SJSA1 (cell line): ENCODE measurements around the gene SLC17A1. TPM values are rescaled to one million over a fixed set of nuclear protein-coding genes. Genes with fewer than 3 reads are reported as not detected.

Experiments
- DNase-seq, 2 experiments: peaks; one replicate each; pipeline ENCODE4 v3.0.0-alpha.2; 2015 to 2020; ENCODE audit warnings: low spot score in 2 of 2, low read depth in 1 of 2
- H3K27ac ChIP-seq: fragments of 250-450 bp; sonication (Bioruptor Pico); 2 replicates; pipeline ENCODE4 v1.5.1; 2020; ENCODE audit warnings: mild to moderate bottlenecking, moderate library complexity
- H3K27me3 ChIP-seq: fragments of 250-450 bp; sonication (Bioruptor Pico); replicated peaks from 2 replicates; pipeline ENCODE4 v1.5.1; 2020; ENCODE audit warnings: mild to moderate bottlenecking, moderate library complexity
- H3K36me3 ChIP-seq: fragments of 250-450 bp; sonication (Bioruptor Pico); 2 replicates; pipeline ENCODE4 v1.5.1; 2020; ENCODE audit warnings: mild to moderate bottlenecking
- H3K4me1 ChIP-seq: fragments of 250-450 bp; sonication (Bioruptor Pico); replicated peaks from 2 replicates; pipeline ENCODE4 v1.6.1; 2021; ENCODE audit warnings: mild to moderate bottlenecking
- H3K4me3 ChIP-seq: fragments of 250-450 bp; sonication (Bioruptor Pico); 2 replicates; pipeline ENCODE4 v1.5.1; 2020; ENCODE audit warnings: mild to moderate bottlenecking
- H3K9me3 ChIP-seq: fragments of 250-450 bp; sonication (Bioruptor Pico); replicated peaks from 2 replicates; pipeline ENCODE4 v1.5.1; 2020; ENCODE audit warnings: mild to moderate bottlenecking
- total RNA-seq: library from RNA; depleted of rRNA; stranded (reverse); fragments of >200 nt; shearing (Covaris generic); gene quantifications from 2 replicates; pipeline ENCODE4 v1.2.3, GENCODE V29; 2014; rRNA removed

The SLC17A1 gene, protein sequence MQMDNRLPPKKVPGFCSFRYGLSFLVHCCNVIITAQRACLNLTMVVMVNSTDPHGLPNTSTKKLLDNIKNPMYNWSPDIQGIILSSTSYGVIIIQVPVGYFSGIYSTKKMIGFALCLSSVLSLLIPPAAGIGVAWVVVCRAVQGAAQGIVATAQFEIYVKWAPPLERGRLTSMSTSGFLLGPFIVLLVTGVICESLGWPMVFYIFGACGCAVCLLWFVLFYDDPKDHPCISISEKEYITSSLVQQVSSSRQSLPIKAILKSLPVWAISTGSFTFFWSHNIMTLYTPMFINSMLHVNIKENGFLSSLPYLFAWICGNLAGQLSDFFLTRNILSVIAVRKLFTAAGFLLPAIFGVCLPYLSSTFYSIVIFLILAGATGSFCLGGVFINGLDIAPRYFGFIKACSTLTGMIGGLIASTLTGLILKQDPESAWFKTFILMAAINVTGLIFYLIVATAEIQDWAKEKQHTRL
- not detected in 2 replicates for total RNA-seq

GRCh38 chr6:25831532-25832306 is at the start of gene SLC17A1:
TSS of gene SLC17A1 (minus strand) at chr6:25832052. CDS start at chr6:25830557, 1,495 bp downstream.
- Histone ChIP-seq H3K27ac (no peak within 1 kb of the TSS), H3K4me3 (no peak within 1 kb of the TSS), H3K27me3 (no peaks in the 10 kb centered on the region), H3K9me3 (no peaks in the 10 kb centered on the region), H3K36me3 (no peaks in the 10 kb centered on the region), H3K4me1 (no peaks in the 10 kb centered on the region)
- DNase-seq = no peak

DNA sequence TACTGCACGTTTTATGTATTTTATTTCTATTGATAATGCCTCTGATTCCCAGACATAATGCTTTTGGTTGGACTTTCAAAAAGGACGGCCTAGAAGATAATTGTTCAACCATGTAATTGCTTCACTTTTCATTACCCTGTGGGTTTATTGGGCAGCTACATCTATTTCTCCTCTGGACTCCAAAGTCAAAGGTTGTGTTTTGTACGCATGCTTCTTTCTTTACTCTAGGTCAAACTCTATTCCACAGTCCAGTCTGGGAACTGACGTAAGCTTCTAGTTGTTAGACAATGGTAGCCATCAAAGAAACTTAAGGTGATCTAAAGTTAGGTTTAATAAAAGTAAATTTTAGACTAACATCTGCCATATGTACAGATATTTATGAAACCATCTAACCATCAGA is 48.7 kb upstream of the SLC17A1 start:
- H3K4me1 ChIP-seq = no peaks in the 10 kb centered on the region
- no peaks in the 10 kb centered on the region for H3K9me3 ChIP-seq
- no peak overlapping the region for H3K27ac ChIP-seq
- no peaks in the 10 kb centered on the region for H3K36me3 ChIP-seq
- H3K27me3 ChIP-seq = 0 out of 2 replicates have a peak, but pooled peaks cover 3% of the 10 kb centered on the region
- no peak overlapping the region for H3K4me3 ChIP-seq
- DNase-seq = no peak

DNA sequence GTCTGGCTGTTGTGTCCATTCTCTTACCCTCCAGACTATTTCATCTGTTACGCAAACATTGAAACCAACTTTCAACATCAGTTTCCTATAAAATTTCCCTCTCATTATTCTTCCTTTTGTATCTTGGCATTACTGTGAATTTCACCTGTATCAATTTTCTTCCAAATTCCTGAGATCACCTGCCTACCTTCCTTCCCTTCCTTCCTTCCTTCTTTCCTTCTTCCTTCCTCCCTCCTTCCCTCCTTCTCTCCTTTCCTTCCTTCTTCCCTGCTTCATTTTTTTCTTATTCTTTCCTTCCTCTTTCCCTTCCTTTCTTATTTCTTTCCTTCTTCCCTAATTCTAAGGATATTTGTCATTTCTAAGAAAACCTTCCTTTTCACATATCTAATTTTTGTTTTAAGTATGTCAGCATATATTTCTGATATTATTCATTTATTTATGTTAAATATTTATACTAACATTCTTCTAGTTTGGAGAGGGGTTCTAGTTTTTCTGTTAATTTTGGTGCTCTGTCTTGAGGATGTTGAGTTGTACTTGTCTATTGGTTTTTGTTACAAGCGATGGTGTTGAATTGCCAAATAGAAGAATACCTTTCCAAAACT is 47.0 kb upstream of the SLC17A1 start:
- H3K4me3 ChIP-seq = no peak overlapping the region
- H3K27ac ChIP-seq = no peak overlapping the region
- no peak for DNase-seq
- H3K36me3 ChIP-seq = no peaks in the 10 kb centered on the region
- no peaks in the 10 kb centered on the region for H3K9me3 ChIP-seq
- no peaks in the 10 kb centered on the region for H3K4me1 ChIP-seq
- no peaks in the 10 kb centered on the region for H3K27me3 ChIP-seq

GRCh38 chr6:25875926-25876602 is 44.2 kb upstream of the SLC17A1 start:
- no peaks in the 10 kb centered on the region for H3K36me3 ChIP-seq
- no peak overlapping the region for H3K27ac ChIP-seq
- H3K4me3 ChIP-seq = no peak overlapping the region
- no peak for DNase-seq
- no peaks in the 10 kb centered on the region for H3K9me3 ChIP-seq
- H3K27me3 ChIP-seq = no peaks in the 10 kb centered on the region
- H3K4me1 ChIP-seq = no peaks in the 10 kb centered on the region

GRCh38 chr6:25875563-25875905 is 43.7 kb upstream of the SLC17A1 start:
- Histone ChIP-seq H3K27ac (no peak overlapping the region), H3K27me3 (no peaks in the 10 kb centered on the region), H3K36me3 (no peaks in the 10 kb centered on the region), H3K4me3 (no peak overlapping the region), H3K4me1 (no peaks in the 10 kb centered on the region), H3K9me3 (no peaks in the 10 kb centered on the region)
- no peak for DNase-seq

DNA sequence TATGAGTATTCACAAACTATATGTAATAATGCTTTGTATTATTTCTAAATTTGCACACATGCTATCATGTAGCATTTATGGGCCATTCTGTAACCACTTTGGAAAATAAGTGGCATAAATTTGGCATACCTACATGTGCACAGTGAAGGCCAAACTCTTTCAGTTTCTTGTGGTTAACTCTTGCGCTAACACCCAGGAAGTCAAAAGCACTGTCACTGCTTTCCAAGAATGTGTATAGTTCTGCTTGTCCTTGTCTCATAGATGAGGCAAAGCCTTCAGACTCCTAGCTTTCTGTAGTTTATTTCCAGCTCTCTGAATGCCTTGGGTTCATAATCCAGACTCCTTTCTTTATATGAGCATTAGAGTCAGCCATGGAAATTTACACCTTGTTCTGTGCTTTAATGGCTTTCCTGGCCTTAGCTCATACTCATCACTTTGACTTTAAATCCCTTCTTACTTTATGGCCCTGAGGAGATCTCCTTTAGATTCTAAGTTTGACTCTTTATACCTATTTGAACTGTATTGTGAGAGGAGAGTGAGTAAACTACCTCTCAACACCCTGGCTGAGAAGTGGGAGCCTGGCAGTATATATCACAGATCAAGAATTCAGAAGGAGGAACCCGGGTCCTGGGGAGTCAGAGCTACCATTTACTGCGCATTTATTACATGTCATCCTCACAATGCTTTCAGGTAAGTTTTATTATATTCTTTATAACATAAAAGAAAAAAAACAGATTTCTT is 43.1 kb upstream of the SLC17A1 start:
- H3K9me3 ChIP-seq = no peaks in the 10 kb centered on the region
- no peak overlapping the region for H3K4me3 ChIP-seq
- no peak for DNase-seq
- no peaks in the 10 kb centered on the region for H3K36me3 ChIP-seq
- no peak overlapping the region for H3K27ac ChIP-seq
- no peaks in the 10 kb centered on the region for H3K27me3 ChIP-seq
- H3K4me1 ChIP-seq = no peaks in the 10 kb centered on the region

DNA sequence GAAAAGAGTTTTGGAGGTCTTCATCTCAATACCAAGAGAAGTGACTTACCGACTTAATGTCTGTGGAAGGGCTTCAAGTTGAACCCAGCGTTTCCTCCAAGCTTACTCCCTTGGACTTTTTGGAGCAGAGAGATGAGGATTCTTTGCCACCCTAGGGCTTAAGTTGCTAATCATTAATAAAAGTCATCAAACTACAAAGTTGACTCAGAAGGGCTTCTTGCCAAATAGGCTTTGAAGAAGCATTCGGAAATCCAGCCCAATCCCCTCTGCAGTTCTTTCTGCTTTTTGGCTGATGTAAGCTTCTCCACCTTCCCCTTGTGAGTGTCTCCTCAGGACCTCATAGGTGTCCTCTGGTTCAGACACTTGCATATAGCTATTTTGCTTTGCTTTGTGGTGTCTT is 42.3 kb upstream of the SLC17A1 start, which contains the start of gene SLC17A3:
Gene SLC17A3 (minus strand): TSS at position 126 of the 400 bp plus-strand sequence. CDS start 5,856 bp downstream, outside the sequence.
- no peak within 1 kb of the TSS for H3K27ac ChIP-seq
- H3K36me3 ChIP-seq = no peaks in the 10 kb centered on the region
- H3K27me3 ChIP-seq = no peaks in the 10 kb centered on the region
- H3K4me1 ChIP-seq = no peaks in the 10 kb centered on the region
- DNase-seq = no peak
- no peaks in the 10 kb centered on the region for H3K9me3 ChIP-seq
- H3K4me3 ChIP-seq = no peak within 1 kb of the TSS

DNA sequence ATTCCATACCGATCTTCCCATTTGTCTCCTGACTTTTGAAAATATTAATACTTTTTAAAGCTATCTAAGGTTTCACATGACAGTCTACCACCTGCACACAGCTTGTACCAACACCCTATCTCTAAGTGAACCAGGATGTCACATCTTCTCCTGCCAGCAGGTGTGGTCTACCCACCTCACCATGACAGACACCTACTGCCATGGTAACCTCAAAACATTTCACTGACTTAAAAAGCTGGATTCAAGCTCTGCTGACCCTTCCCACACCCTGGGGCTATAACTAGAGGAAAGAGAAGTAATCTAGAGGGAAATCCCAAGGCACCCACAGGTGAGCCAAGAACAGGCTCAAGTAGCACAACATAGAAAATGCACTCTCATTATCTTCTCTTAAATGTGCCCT is 41.0 kb upstream of the SLC17A1 start:
- Histone ChIP-seq H3K27me3 (no peaks in the 10 kb centered on the region), H3K4me1 (no peaks in the 10 kb centered on the region), H3K9me3 (no peaks in the 10 kb centered on the region), H3K36me3 (no peaks in the 10 kb centered on the region), H3K27ac (no peak overlapping the region), H3K4me3 (no peak overlapping the region)
- no peak for DNase-seq

GRCh38 chr6:25869840-25870239 is 38.0 kb upstream of the SLC17A1 start:
- H3K9me3 ChIP-seq = no peaks in the 10 kb centered on the region
- no peaks in the 10 kb centered on the region for H3K4me1 ChIP-seq
- H3K4me3 ChIP-seq = no peak overlapping the region

DNA sequence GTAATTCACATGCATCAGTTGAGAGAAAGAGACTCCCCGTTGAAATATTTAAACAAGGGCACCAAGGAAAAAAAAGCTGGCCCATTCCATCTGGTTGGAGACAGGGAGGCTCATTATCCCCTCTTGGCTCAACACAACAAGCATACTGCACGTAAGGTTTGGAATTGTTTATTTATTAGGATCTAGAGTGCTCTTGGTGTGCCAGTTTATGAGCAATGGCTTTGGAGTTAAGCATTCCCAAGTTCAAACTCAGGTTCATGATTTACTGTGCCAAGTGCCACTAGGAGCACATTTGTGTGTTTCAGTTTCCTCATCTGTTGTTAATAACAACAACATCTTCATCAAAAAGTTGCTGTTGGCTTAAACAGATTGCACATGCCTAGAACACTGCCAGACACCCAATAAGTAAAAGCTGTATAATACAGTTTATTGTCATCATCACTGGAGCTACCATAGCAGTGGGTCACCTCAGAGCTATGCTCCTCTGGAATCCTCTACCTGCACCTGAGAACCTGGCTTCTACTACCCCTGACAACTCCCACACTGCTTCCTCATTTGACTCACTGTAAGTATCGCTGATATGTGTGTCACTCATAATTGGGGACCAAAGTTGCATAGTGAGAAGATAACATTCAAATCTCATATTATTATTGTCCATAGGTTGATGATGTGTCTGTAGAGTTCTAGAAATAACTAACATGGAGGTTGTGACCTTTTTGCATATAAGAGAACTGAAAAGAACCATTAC is 36.8 kb upstream of the SLC17A1 start:
- no peaks in the 10 kb centered on the region for H3K9me3 ChIP-seq

More at GRCh38 chr6:25869840-25870239, 38.0 kb upstream of the SLC17A1 start:
- Histone ChIP-seq H3K36me3 (no peaks in the 10 kb centered on the region), H3K27me3 (no peaks in the 10 kb centered on the region), H3K27ac (no peak overlapping the region)
- no peak for DNase-seq

DNA sequence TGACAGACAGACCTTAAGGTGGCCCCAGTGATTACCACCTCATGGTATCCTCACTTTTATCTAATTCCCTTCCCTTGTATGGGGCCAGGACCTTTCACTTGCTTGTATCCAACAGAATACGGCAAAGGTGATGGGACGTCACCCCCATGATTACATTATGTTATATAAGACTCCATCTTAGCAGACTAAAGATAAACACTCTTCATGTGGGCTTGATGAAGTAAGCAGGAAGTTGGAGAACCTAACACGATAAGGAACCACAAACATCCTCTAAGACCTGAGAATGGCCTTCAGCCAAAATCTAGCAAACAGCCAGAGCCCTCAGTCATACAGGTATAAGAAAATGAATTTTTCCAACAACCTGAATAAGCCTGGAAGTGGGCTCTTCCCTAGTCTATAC is 34.2 kb upstream of the SLC17A1 start:
- no peak overlapping the region for H3K27ac ChIP-seq
- H3K9me3 ChIP-seq = no peaks in the 10 kb centered on the region
- H3K36me3 ChIP-seq = no peaks in the 10 kb centered on the region
- H3K27me3 ChIP-seq = no peaks in the 10 kb centered on the region
- no peak overlapping the region for H3K4me3 ChIP-seq
- DNase-seq = no peak
- H3K4me1 ChIP-seq = no peaks in the 10 kb centered on the region

More for the DNA sequence above, 36.8 kb upstream of the SLC17A1 start:
- H3K27ac ChIP-seq = no peak overlapping the region
- no peaks in the 10 kb centered on the region for H3K4me1 ChIP-seq
- DNase-seq = no peak
- no peak overlapping the region for H3K4me3 ChIP-seq
- H3K27me3 ChIP-seq = no peaks in the 10 kb centered on the region
- no peaks in the 10 kb centered on the region for H3K36me3 ChIP-seq

- no peaks in the 10 kb centered on the region for H3K27me3 ChIP-seq
- no peaks in the 10 kb centered on the region for H3K4me1 ChIP-seq
- no peaks in the 10 kb centered on the region for H3K9me3 ChIP-seq
- no peaks in the 10 kb centered on the region for H3K36me3 ChIP-seq
- no peak overlapping the region for H3K27ac ChIP-seq
- no peak for DNase-seq
- no peak overlapping the region for H3K4me3 ChIP-seq
These were observed 31.5 kb upstream of the SLC17A1 start for GRCh38 chr6:25863360-25863759.
